Neural cell (in vitro differentiated cells): ENCODE results near the gene SLC6A18. TPM values are rescaled to one million over a fixed set of nuclear protein-coding genes. Genes with fewer than 3 reads are reported as not detected.

Experiments
- H2AFZ ChIP-seq: fragments of 200-600, 300-800 bp; sonication (generic), shearing (Covaris generic); 2 replicates; pipeline ENCODE4 v1.6.0; 2014; ENCODE audit warnings: low read depth, mild to moderate bottlenecking, antibody characterized with exemption, low read length, moderate library complexity
- H3F3A ChIP-seq: fragments of 200-600 bp; shearing (Covaris generic); 2 replicates; pipeline ENCODE4 v1.6.1; 2016; ENCODE audit warnings: mild to moderate bottlenecking, moderate library complexity, mixed read lengths, antibody characterized with exemption, low read length; ENCODE audit not compliant: insufficient read depth, poor library complexity, severe bottlenecking
- H3K27ac ChIP-seq: fragments of 200-600, 300-800 bp; sonication (generic), shearing (Covaris generic); 2 replicates; pipeline ENCODE4 v1.5.1; 2014; ENCODE audit warnings: mild to moderate bottlenecking, low read length, moderate library complexity
- H3K27me3 ChIP-seq: fragments of 300-800, 200-600 bp; sonication (generic), shearing (Covaris generic); 2 replicates; pipeline ENCODE4 v1.6.0; 2014; ENCODE audit warnings: mild to moderate bottlenecking, low read depth, low read length, moderate library complexity; ENCODE audit not compliant: insufficient read depth
- H3K36me3 ChIP-seq: fragments of 300-800, 200-600 bp; sonication (generic), shearing (Covaris generic); 2 replicates; pipeline ENCODE4 v1.5.1; 2014; ENCODE audit warnings: mild to moderate bottlenecking, antibody characterized with exemption, low read length, moderate library complexity; ENCODE audit not compliant: insufficient read depth
- H3K4me2 ChIP-seq: fragments of 300-800, 200-600 bp; sonication (generic), shearing (Covaris generic); 2 replicates; pipeline ENCODE4 v1.6.0; 2014; ENCODE audit warnings: mild to moderate bottlenecking, low read length
- H3K4me3 ChIP-seq: fragments of 300-800, 200-600 bp; sonication (generic), shearing (Covaris generic); 2 replicates; pipeline ENCODE4 v1.5.1; 2014; ENCODE audit warnings: mild to moderate bottlenecking, low read length, moderate library complexity
- H3K79me2 ChIP-seq: fragments of 200-600 bp; shearing (Covaris generic); replicated peaks from 2 replicates; pipeline ENCODE4 v1.6.0; 2014; ENCODE audit warnings: mild to moderate bottlenecking, low read length, moderate library complexity; ENCODE audit not compliant: insufficient read depth
- H3K9ac ChIP-seq: fragments of 300-800, 200-600 bp; sonication (generic), shearing (Covaris generic); 2 replicates; pipeline ENCODE4 v1.6.1; 2016; ENCODE audit warnings: mild to moderate bottlenecking, low read length, mixed read lengths
- H3K9me2 ChIP-seq: fragments of 200-600 bp; shearing (Covaris generic); 2 replicates; pipeline ENCODE4 v1.6.1; 2016; ENCODE audit warnings: mild to moderate bottlenecking, low read length, mixed read lengths; ENCODE audit not compliant: insufficient read depth
- H3K9me3 ChIP-seq: fragments of 200-600, 300-800 bp; sonication (generic), shearing (Covaris generic); 2 replicates; pipeline ENCODE4 v1.6.1; 2016; ENCODE audit warnings: mild to moderate bottlenecking, mixed run types, low read length, moderate library complexity, mixed read lengths
- H4K20me1 ChIP-seq: fragments of 200-600 bp; shearing (Covaris generic); 2 replicates; pipeline ENCODE4 v1.6.1; 2016; ENCODE audit warnings: mild to moderate bottlenecking, mixed run types; ENCODE audit not compliant: insufficient read depth
- CTCF ChIP-seq: fragments of 450-650 bp; IDR thresholded peaks from 2 replicates; pipeline ENCODE4 v1.5.1; 2014; ENCODE audit warnings: antibody characterized with exemption, mild to moderate bottlenecking, moderate library complexity; ENCODE audit not compliant: poor library complexity, severe bottlenecking
- EP300 ChIP-seq: fragments of 450-650 bp; conservative IDR thresholded peaks from 2 replicates; pipeline ENCODE4 v1.6.1; 2014; ENCODE audit warnings: antibody characterized with exemption, mild to moderate bottlenecking, moderate library complexity; ENCODE audit not compliant: poor library complexity, severe bottlenecking
- EZH2 ChIP-seq: fragments of 200-600, 300-800 bp; shearing (Covaris generic), sonication (generic); IDR thresholded peaks from 2 replicates; pipeline ENCODE4 v1.6.1; 2014; ENCODE audit warnings: antibody characterized with exemption, low read length, borderline replicate concordance, mild to moderate bottlenecking; ENCODE audit not compliant: insufficient read depth, poor library complexity, severe bottlenecking
- MXI1 ChIP-seq: fragments of 450-650 bp; conservative IDR thresholded peaks from 2 replicates; pipeline ENCODE4 v1.6.1; 2014; ENCODE audit warnings: antibody characterized with exemption, mild to moderate bottlenecking; ENCODE audit not compliant: poor library complexity, severe bottlenecking
- POLR2AphosphoS5 ChIP-seq: IDR thresholded peaks from 2 replicates; pipeline ENCODE4 v1.6.1; 2012
- RAD21 ChIP-seq: fragments of 450-650 bp; conservative IDR thresholded peaks from 2 replicates; pipeline ENCODE4 v1.6.1; 2014; ENCODE audit warnings: antibody characterized with exemption, mild to moderate bottlenecking, moderate library complexity
- REST ChIP-seq: IDR thresholded peaks from 2 replicates; pipeline ENCODE4 v1.6.1; 2012; ENCODE audit warnings: borderline replicate concordance
- SMC3 ChIP-seq: fragments of 450-650 bp; conservative IDR thresholded peaks from 2 replicates; pipeline ENCODE4 v1.6.1; 2014; ENCODE audit warnings: antibody characterized with exemption, mild to moderate bottlenecking, moderate library complexity; ENCODE audit not compliant: poor library complexity
- TAF1 ChIP-seq: IDR thresholded peaks from 2 replicates; pipeline ENCODE4 v1.6.1; 2012; ENCODE audit warnings: low read depth
- polyA plus RNA-seq: library from polyadenylated mRNA; depleted of rRNA; stranded (reverse); fragments of >200 nt; gene quantifications from 2 replicates; pipeline ENCODE4 v1.2.3, GENCODE V29; 2014

SLC6A18 gene
- polyA plus RNA-seq, 1 donor from 2014 or later, result not detected

GRCh38 chr5:1257363-1257762, 32.2 kb downstream of the SLC6A18 start:
- H3K27ac ChIP-seq, result no peak overlapping the region
- H3K4me3 ChIP-seq, result no peak overlapping the region
- no peaks in the 10 kb centered on the region for H3K36me3 ChIP-seq
- no peaks in the 10 kb centered on the region for H3F3A ChIP-seq
- H3K9ac ChIP-seq, result no peak overlapping the region
- peaks cover under 1% of the 10 kb centered on the region for H3K9me3 ChIP-seq
- H2AFZ ChIP-seq, result no peak overlapping the region
- no peaks in the 10 kb centered on the region for H4K20me1 ChIP-seq
- H3K4me2 ChIP-seq, result no peak overlapping the region
- H3K9me2 ChIP-seq, result no peaks in the 10 kb centered on the region
- no peaks in the 10 kb centered on the region for H3K27me3 ChIP-seq
- no peaks in the 10 kb centered on the region for H3K79me2 ChIP-seq
- TF ChIP-seq SMC3 (no peak), RAD21 (no peak), CTCF (no peak), EZH2 (no peak), TAF1 (no peak), MXI1 (no peak), POLR2AphosphoS5 (no peak), EP300 (no peak), REST (no peak)

- Histone ChIP-seq H3K36me3 (no peaks in the 10 kb centered on the region), H4K20me1 (no peaks in the 10 kb centered on the region), H3K9me3 (peaks cover 6% of the 10 kb centered on the region), H3K9me2 (no peaks in the 10 kb centered on the region), H3K4me2 (no peak overlapping the region), H3K27ac (no peak overlapping the region), H3K4me3 (no peak overlapping the region), H3K79me2 (no peaks in the 10 kb centered on the region), H2AFZ (no peak overlapping the region), H3F3A (no peaks in the 10 kb centered on the region), H3K9ac (no peak overlapping the region), H3K27me3 (no peaks in the 10 kb centered on the region)
- TF ChIP-seq SMC3 (no peak), RAD21 (no peak), MXI1 (no peak), TAF1 (no peak), REST (no peak)
Observed at GRCh38 chr5:1257841-1258240, 32.7 kb downstream of the SLC6A18 start.
